Measurements from ENCODE around the gene UBQLNL.

- TF ChIP-seq CTCF (IDR thresholded peaks at IDR 0.05) (no peak), YY1 (IDR thresholded peaks at IDR 0.05; ENCODE audit: low read depth) (no peak), RAD21 (IDR thresholded peaks at IDR 0.05; ENCODE audit: low read length) (no peak), FOSL2 (IDR thresholded peaks at IDR 0.05; ENCODE audit: borderline replicate concordance, low read depth) (no peak), SIN3A (IDR thresholded peaks at IDR 0.05; ENCODE audit: borderline replicate concordance, low read depth, low read length) (no peak), EZH2phosphoT487 (IDR thresholded peaks at IDR 0.05; ENCODE audit: borderline replicate concordance, low read depth) (no peak), EP300 (IDR thresholded peaks at IDR 0.05; ENCODE audit: borderline replicate concordance in 1 of 2, low read depth in 1 of 2, low read length in 1 of 2) (no peak), TAF1 (IDR thresholded peaks at IDR 0.05; ENCODE audit: borderline replicate concordance, low read depth, low read length) (no peak), POLR2AphosphoS5 (IDR thresholded peaks at IDR 0.05; ENCODE audit: low read depth, low read length) (no peak), GATA2 (CRISPR knock-in tag; IDR thresholded peaks at IDR 0.05) (no peak), JUND (IDR thresholded peaks at IDR 0.05) (no peak)
- TF ChIP-seq, protein P1, sequence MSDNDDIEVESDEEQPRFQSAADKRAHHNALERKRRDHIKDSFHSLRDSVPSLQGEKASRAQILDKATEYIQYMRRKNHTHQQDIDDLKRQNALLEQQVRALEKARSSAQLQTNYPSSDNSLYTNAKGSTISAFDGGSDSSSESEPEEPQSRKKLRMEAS (IDR thresholded peaks at IDR 0.05; ENCODE audit: low read depth) = no peak
- TF ChIP-seq, protein P2, sequence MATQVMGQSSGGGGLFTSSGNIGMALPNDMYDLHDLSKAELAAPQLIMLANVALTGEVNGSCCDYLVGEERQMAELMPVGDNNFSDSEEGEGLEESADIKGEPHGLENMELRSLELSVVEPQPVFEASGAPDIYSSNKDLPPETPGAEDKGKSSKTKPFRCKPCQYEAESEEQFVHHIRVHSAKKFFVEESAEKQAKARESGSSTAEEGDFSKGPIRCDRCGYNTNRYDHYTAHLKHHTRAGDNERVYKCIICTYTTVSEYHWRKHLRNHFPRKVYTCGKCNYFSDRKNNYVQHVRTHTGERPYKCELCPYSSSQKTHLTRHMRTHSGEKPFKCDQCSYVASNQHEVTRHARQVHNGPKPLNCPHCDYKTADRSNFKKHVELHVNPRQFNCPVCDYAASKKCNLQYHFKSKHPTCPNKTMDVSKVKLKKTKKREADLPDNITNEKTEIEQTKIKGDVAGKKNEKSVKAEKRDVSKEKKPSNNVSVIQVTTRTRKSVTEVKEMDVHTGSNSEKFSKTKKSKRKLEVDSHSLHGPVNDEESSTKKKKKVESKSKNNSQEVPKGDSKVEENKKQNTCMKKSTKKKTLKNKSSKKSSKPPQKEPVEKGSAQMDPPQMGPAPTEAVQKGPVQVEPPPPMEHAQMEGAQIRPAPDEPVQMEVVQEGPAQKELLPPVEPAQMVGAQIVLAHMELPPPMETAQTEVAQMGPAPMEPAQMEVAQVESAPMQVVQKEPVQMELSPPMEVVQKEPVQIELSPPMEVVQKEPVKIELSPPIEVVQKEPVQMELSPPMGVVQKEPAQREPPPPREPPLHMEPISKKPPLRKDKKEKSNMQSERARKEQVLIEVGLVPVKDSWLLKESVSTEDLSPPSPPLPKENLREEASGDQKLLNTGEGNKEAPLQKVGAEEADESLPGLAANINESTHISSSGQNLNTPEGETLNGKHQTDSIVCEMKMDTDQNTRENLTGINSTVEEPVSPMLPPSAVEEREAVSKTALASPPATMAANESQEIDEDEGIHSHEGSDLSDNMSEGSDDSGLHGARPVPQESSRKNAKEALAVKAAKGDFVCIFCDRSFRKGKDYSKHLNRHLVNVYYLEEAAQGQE (IDR thresholded peaks at IDR 0.05; ENCODE audit: low read depth, low read length) = no peak
- TF ChIP-seq, protein P3, sequence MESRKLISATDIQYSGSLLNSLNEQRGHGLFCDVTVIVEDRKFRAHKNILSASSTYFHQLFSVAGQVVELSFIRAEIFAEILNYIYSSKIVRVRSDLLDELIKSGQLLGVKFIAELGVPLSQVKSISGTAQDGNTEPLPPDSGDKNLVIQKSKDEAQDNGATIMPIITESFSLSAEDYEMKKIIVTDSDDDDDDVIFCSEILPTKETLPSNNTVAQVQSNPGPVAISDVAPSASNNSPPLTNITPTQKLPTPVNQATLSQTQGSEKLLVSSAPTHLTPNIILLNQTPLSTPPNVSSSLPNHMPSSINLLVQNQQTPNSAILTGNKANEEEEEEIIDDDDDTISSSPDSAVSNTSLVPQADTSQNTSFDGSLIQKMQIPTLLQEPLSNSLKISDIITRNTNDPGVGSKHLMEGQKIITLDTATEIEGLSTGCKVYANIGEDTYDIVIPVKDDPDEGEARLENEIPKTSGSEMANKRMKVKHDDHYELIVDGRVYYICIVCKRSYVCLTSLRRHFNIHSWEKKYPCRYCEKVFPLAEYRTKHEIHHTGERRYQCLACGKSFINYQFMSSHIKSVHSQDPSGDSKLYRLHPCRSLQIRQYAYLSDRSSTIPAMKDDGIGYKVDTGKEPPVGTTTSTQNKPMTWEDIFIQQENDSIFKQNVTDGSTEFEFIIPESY (IDR thresholded peaks at IDR 0.05; ENCODE audit: borderline replicate concordance, low read depth) = no peak
Measured at GRCh38 chr11:5514841-5515240, 1.7 kb downstream of the UBQLNL start.

All from SK-N-SH (cell line).